ENCODE data around the gene FLII.

DNA sequence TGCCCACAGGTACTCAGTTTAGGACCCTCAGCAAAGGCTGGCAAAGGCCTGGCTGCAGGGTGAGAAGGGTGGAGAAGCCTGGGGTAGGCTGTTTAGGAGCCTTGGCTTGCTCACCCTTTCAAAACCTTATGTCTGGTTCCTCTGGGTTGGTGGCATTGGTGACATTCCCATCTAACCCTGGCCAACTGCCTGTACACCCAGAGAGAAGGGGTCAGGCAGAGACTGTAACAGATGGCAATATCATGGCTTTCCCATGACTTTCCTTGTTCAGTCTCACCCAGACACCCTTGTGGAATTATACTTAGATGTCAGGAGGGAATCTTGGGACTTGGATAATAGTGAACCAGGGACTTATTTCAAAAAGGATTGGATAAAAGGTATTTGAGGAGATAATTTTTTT, 51.6 kb downstream of the FLII start:
- TF ChIP-seq GATA3 (IDR thresholded peaks at IDR 0.05; ENCODE audit: low read depth, low read length) = no peak
- no peak for TF ChIP-seq GATA2 (IDR thresholded peaks at IDR 0.05; ENCODE audit: low read depth, low read length)
